Cortex of kidney (tissue), 1 donor: Measurements from ENCODE around the gene WSCD2.
"Not testable (repeated sequence)": the region's sequence is repeated elsewhere in the genome, so short reads cannot be mapped to it uniquely, and the experiment has no call there.

Source experiments
- DNase-seq: peaks from one replicate; lab custom pipeline; 2025; lab: John Stamatoyannopoulos, UW

Gene WSCD2

DNA sequence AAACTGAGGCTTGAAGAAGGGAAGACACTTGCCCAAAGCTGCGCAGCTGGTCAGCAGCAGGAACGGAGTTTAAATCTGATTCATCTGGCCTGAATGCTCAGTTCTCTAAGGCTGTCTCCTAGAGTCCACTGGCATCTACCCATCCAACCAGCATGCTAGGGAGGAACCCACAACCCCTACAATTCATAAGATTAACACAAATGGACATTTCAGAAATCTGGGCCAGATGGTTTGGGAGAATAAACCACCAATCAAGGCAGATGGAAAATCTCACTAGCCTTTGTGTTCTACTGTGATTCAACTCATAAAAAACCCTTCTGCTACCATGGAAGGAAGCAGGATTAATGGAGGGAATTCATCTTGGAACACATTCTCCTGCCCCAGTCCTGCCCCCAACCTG is 67.8 kb downstream of the WSCD2 start:
- DNase-seq, result no peak

DNA sequence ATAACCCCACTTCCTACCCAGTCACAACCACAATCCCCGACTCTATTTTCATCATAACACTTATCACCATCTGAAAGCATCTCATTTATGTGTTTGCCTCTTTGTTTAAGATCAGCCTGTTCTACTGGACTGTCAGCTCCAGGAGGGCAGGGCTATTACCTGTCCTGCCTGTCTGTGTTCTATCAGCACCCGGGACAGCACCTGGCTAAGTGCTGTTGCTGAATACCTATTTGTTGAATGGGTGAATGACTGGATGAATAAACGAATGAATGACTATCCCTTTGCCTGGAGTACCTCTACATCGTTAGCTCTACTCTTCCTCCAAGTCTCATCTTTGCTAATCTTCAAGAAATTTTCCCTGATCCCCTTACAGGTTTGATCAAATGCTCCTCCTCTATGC is 69.0 kb downstream of the WSCD2 start:
- no peak for DNase-seq

DNA sequence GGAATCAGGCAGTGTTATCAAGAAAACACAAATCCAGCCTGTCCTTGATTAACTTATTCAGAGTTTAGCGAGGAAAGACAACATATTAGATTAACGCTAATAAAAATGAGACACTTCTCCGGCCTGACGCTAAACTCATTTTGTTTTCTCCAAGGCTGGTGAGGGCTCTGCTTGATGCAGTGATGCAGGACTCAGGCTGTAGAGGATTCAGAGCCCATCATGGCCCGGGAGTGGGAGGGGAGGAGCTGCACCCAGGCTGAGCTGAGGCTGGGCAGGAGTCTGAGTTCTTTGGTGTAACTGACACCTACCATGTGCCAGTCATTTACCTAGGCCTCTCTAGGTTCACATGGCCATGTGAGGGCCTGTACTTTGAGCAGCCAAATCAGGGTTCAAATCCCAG is 70.0 kb downstream of the WSCD2 start:
- DNase-seq, result no peak

DNA sequence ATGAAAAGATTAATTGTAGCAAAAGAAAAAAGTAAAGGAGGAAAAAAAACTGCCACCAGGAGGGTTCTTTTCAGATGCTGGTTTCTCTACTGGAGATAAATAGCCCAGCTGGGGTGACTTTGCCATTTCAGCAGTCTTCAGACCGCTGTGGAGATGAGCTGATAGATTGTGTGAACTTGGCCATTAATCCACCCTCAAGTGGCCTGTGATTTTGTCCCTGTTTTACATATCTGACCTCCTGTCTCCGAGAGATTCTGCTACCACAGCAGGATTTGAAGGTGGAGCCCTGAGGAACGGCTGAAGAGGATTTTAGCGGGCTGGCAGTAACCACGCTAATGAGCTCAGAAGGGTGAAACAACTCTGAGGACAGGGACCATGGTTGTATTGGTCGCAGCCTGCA is 72.7 kb downstream of the WSCD2 start:
- DNase-seq, result no peak

DNA sequence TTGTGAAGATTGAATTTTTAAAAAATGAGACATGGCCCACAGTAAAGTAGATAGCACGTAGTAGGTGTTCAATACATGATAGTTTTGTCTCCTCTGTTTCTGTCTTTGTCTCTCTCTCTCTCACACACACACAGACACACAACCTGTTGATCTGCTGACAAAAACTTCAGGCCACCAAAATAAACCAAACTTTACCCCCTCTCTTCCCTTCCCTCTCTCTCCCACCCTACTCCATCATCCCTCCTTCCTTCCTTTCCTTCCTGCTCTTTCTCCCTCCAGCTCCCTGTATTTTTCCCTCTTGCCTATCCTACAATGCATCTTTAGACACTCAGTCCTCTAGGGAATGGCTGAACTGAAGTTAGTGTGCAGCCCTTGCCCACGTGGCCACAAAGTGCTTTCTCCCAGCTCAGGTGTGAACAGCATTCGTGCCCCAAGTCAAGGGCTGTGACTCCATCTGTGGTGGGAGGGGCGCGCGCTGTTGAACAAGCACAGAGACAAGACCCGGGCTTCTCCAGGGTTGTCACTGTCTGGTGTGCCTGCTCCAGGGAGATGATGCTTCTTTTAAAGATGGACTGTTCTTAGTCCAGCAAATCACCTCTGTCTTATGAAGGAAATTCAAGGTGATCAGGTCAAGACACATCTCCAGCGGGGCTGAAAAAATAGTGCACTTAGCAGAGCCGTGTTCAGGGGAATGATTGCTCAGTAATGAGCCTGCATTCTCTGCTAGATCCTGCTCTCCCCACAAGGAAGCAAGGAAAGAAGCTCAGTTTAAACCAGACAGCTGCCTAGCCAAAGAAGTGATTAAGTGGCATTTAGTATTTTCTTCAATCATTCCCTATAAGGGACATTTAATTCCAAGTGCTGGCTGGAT is 75.3 kb downstream of the WSCD2 start:
- no peak for DNase-seq

DNA sequence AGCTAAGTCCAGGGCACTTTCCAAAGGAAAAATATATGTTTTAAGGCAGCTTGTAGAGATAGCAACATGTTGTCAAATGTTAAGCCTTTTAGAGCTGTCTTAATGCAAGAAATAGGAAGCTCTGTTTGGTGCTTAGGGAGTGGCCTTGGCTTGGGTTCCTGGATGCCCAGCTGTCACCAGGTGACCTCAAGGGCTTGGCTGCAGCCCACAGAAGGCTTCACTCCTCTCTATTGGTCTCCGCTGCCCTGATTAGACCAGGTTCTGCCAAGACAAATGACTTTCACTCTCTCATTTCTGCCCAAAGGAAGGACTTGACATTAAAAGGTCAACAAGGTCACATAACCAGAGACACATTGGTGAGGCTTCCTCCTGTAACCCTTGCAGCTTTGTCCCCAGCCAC is 76.8 kb downstream of the WSCD2 start:
- DNase-seq, result no peak

DNA sequence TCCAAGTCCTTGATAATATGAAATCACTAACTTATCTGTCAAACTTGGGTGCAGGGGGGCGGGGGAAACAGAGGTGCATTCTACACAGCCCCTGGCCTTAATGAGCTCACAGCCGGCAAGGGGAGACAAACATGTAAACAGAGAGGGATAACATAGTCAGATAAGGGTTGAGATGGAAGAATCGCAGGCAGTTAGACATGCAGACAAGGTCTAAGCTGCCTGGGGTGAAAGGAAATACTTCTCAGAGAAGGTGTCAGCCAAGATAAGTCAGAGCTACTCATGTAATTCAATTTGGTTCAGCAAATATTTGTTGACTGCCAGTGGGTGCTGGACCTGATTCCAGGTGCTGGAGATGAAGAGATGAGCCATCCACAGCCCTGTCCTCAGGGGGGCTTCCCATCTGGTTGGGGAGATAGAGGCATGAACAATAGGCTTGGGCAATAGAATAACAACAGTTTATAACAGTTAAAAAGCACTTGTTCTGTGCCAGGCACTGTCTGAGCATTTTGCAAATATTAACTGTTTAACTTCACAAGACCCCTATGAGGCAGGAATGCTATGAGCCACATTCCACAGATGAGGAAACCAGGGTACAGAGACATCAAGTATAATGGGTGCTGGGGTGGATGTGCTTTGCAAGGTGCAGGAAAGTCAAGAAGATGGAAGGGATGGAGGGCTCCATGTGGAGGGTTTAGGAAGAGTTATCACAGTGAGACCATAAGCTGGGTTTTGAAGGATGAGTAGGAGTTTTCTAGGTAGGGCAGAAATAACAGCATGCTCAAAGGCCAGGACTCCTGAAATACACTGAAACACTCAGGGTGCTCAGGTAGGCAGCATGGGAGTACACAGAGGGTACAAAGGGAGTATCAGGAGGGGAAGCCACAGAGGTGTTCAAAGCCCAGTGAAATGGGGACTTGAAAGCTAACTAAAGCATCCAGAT is 79.0 kb downstream of the WSCD2 start:
- no peak for DNase-seq

DNA sequence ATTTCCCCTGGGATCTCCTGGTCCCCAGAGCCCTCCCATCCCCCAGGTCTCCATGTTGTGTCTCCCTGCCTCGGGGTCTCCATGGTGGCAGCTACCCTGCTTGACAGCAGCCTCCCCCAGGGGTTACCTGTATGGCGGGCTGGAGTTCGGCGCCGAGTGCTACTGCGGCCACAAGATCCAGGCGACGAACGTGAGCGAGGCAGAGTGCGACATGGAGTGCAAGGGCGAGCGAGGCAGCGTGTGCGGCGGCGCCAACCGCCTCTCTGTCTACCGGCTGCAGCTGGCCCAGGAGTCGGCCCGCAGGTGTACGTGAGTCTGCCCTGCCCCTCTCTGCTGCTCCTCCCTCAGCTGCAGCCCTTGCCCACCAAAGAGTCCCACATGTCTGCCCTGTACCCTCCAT is 80.9 kb downstream of the WSCD2 start:
- DNase-seq, result no peak

DNA sequence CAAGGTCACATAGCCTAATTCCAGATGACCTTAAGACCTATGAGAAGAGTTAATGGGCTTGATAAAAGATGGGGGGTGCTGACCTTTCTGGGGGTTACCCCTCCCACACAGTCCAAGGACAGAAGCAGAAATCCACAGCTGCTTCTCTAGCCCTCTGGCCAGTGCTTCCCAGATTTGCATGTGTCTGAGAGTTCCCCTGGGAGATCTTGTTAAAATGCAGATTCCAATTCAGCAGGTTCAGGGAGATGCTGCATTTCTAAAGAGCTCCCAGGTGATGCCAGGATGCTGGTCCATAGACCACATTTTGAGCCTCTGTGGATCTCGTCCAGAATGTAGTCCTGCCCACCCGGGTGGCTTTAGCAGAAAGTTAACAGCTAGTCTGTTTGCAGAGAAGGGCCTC is 82.1 kb downstream of the WSCD2 start:
- no peak for DNase-seq

DNA sequence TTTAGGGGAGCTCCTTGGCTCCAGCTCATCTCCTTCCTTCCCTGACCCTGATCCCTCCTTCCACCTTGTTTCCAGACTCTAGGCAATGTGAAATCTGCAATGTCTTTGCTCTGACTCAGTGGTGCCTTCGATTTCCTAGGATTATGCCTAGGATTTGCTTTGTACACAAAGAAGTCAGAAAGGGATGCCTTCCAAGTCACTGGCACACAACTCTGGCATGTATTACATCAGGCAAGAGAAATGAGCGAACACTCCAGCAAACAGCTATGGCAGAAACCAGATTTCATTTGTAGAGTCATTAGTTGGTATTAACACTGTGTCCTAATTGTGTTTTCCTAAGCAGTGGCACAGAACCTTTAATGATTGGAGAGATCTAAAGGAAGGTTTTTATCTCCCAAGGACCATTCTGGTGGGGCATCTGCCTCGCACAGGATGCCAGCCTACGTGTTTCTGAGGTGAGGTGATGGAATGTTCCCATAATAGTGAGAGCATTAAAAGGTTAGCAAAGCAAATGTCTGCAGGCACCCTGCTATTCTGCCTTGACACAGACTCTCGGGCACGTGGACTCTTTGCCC is 84.9 kb downstream of the WSCD2 start:
- no peak for DNase-seq

DNA sequence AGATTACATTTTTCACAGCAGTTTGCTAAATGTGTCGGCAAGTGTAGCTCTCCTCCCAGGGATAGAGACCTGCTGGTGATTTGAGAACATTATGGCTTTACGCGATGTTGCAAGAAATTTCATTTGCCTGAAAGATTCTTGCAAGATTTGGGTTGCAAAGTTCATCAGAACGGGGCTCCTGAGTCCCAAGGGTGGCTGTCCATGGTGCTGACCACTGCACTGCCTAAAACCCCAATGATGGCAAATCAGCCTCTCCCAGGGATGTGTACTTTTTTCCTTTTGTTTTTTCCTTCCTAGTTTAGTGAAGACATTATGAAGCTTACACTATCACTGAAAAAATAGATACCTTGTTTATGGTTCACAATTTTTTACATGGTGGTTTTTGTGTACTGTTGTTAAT is 85.4 kb downstream of the WSCD2 start:
- DNase-seq, result no peak

DNA sequence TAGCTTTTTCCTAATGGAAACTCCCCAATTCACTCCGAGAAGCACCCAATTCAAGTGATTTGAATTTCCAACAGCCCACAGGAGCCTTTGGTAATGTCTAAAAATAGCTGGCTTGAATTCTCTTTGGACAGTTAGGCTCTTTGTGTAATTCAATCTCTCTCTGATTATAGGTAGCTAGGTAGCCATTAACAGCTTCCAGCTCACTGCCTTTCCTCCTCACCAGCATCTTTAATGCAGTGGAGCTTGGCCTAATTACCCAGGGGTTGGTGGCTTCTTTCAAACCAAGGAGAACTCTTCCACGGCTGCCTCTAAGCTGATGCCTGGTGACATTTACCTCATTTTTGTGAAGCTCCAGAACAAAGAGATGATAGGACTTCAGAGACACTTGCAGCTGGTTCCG is 86.4 kb downstream of the WSCD2 start:
- DNase-seq, result no peak

DNA sequence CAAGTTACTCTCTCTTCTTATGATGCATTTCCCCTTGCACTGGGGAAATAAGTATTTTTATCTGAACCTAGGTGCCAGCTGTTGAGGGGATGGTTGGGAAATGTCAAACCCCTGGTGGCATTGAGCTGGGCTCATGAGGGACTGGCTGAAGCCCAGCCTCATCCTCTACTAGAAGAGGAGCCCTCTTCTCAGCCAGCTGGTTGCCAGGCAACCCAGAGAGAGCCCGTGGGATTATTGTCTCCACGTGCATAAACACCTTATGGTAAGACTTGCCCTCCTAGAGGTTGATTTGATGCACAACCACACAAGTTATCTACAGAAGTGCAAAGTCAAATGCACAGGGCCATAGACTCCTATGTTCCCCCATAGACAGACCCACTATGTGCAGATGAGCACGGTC is 89.8 kb downstream of the WSCD2 start:
- DNase-seq, result no peak

DNA sequence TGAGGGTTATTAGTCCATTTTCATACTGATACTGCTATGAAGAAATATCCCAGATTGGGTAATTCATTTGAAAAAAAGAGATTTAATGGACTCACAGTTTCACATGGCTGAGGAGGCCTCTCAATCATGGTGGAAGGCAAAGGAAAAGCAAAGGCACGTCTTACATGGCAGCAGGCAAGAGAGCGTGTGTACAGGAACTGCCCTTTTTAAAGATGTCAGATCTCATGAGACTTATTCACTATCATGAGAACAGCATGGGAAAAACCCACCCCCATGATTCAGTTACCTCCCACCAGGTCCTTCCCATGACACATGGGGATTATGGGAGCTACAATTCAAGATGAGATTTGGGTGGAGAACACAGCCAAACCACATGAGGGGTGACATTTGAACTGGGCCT is 96.0 kb downstream of the WSCD2 start:
- not testable (repeated sequence) for DNase-seq

DNA sequence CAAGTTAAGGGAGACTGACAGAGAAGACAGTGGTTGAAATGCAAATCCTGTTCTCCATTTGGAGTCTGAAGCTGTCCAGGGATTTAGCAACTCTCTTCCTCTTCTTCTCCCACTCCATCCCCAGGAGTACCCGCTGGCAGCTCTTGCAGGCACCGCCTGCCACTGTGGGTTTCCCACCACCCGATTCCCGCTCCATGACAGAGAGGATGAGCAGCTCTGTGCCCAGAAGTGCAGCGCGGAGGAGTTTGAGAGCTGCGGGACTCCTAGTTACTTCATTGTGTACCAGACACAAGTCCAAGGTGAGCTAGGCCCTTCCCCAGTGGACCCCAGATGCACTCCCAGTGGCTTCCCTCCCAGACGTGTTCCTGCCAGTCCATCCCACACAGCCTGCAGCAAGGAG is 97.8 kb downstream of the WSCD2 start:
- no peak for DNase-seq

DNA sequence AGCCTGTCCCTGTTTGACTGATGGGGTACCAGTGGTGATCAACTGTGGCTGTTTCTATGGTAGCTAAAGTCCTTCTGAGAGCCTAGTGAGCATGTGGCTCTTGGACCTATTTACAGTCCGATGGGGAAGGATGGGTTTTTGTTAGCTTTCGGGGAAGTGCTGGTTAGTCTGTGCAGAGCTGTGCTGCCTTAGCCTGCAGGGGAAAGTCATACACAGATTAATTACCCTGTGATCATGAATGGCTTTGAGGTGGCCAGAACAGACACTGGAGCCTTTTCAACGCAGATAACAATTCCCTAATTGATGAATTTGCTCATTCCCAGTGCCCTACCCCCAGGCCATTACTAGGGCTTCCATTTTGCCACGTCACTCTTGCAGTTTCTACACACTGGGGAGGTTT is 99.7 kb downstream of the WSCD2 start:
- DNase-seq, result no peak

DNA sequence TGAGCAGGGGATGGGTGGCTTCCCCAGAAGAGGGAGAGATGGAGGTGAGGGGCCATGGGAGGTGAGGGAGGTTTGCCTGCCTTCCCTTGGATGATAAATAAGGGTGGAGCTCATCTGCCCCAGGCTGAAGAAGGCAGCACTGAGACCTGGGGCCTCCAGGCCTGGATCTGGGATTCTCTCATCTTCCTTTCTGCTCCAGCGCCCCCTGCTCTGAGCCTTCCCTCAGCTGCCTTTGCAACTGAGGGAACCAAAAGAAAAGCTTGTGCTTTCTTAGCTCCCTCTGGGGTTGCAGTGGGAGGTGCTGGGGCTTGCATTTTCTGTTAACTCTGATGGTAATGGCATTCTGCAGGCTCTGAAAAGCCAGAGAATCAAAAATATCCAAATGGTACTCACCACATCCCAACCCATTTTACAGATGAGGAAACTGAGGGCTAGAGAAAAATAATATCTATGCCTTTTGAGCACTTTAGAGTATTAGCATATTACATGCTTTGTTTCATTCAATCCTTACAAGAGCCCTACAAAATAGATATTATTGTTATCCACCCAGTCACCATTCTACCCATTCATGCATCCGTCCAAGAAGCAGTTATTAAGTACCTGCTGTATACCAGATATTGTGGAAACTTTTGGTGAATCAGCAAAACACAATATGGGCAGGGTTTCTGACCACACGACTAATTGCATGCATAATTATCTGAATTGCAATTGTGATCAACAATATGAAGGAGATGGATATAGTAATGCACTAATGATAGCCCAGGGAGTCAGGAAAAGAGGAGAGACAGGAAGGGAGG is 102.2 kb downstream of the WSCD2 start:
- no peak for DNase-seq

DNA sequence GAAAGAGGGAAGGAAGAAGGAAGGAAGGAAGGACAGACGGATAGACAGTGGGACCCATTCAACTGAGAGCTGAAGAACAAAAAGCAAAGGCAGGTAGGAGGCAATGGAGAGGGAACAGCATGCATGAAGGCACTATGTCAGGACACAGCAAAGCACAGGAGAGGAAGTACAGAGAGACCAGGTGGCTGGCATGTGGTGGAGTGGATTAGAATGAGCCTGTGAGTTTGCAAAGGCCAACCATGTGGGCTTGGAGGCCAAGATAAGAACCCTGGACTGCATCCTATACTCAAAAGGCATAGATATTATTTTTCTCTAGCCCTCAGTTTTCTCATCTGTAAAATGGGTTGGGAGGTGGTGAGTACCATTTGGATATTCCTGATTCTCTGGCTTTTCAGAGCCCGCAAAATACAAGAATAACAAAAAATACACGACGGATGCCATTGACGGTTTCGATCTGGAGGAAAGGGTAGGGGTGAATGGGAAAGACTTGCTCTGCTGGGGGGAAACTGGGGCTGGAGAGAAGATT is 102.9 kb downstream of the WSCD2 start:
- DNase-seq, result no peak

DNA sequence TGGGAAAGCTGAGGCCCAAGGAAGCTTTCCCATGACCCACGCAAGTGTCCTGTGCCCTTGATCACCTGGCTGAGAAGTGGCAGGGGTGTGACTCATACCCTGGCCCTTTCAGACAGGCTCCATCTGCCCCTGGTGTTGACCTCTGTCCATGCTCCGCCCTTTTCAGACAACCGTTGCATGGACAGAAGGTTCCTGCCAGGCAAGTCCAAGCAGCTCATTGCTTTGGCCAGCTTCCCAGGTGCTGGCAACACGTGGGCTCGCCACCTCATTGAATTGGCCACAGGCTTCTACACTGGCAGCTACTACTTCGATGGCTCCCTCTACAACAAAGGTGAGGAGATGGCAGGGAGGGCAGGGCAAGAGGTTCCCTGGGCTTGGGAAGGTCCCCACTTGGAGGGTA is 103.5 kb downstream of the WSCD2 start:
- no peak for DNase-seq

DNA sequence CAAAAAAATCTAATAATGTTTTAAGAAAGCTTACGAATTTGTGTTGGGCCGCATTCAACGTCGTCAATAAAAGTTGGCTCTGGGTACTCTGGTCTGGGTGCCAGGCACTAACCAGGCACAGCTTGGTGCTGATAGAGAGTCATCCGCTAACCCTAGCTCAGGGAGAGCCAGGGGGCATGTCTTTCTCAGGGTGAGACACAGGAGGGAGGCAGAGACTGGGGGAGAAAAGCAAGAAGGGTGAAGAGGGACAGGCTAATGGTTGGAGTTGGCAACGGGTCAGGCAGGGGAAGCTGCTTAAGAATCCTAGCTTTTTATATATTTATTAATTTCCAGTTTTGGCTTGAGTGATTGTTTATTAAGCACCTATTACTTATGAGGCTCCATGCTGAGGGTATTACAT is 105.1 kb downstream of the WSCD2 start:
- no peak for DNase-seq

DNA sequence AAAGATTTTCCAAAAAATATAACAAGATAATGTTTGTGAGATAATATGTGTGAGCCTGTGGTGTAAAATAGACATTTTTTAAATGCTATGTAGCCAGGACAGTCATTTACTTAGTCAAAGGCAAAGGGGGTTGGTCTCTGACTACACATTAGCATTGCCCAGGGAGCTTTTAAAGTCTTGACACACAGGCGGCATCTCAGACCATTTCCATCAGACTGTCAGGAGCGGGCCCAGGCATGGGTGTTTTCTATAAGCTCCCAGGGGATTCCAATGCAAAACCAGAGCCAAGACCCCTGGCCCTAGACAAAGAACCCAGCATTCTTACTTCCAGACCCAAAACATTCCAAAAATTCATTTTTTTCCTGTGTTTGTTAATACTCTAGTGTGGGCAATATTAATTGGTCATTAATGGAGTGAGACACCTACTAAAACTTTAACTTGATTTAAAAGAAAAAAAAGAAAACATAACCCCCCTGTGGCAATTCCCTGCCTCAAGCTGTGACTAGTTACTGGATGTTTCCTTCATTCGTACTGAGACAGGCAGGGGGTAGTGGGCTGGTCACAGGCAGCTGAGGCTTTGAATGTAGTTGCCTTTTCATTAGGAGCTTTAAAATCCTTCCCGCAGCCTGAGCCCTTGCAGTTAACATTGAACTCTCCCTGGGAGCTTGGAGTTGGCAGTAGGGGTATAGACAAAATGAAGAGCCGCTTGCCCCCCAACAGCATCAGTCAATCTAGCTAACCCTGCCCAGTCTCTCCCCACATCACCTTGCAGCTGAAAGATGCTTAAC is 106.3 kb downstream of the WSCD2 start:
- no peak for DNase-seq
